HG03460 (cell line): ENCODE data around the gene ENTPD8.
"Not testable (repeated sequence)": the region's sequence is repeated elsewhere in the genome, so short reads cannot be mapped to it uniquely, and the experiment has no call there.

Experiments
- ATAC-seq: cut with Tn5 transposase; IDR thresholded peaks from one replicate; pipeline ENCODE4 v1.9.1; 2021; ENCODE audit not compliant: unreplicated experiment

ENTPD8 gene

GRCh38 chr9:137476856-137477255 is 35.7 kb upstream of the ENTPD8 start:
- no peak for ATAC-seq

- ATAC-seq: no peak
Measured at GRCh38 chr9:137475666-137476065, 34.5 kb upstream of the ENTPD8 start.

GRCh38 chr9:137474271-137474670 is 33.1 kb upstream of the ENTPD8 start:
- no peak for ATAC-seq

GRCh38 chr9:137470785-137471184 is 29.6 kb upstream of the ENTPD8 start:
- no peak for ATAC-seq

- ATAC-seq: no peak
Measured at GRCh38 chr9:137467896-137468295, 26.7 kb upstream of the ENTPD8 start.

GRCh38 chr9:137467161-137467581 is 26.0 kb upstream of the ENTPD8 start:
- no peak for ATAC-seq

GRCh38 chr9:137466389-137467085 is 25.4 kb upstream of the ENTPD8 start:
- ATAC-seq: not testable (repeated sequence)

- ATAC-seq: no peak
Measured at GRCh38 chr9:137465720-137466388, 24.7 kb upstream of the ENTPD8 start.

- ATAC-seq: no peak
Measured at GRCh38 chr9:137465000-137465719, 24.0 kb upstream of the ENTPD8 start.

- ATAC-seq: no peak
Measured at GRCh38 chr9:137464291-137464999, 23.3 kb upstream of the ENTPD8 start.

- no peak for ATAC-seq
Measured at GRCh38 chr9:137463931-137464290, 22.8 kb upstream of the ENTPD8 start.

- no peak for ATAC-seq
Measured at GRCh38 chr9:137462986-137463930, 22.1 kb upstream of the ENTPD8 start.

- ATAC-seq: no peak
Measured at GRCh38 chr9:137462396-137462985, 21.3 kb upstream of the ENTPD8 start.

GRCh38 chr9:137461663-137462395 is 20.7 kb upstream of the ENTPD8 start:
- peak; percentile 55 for ATAC-seq

GRCh38 chr9:137461316-137461662 is 20.1 kb upstream of the ENTPD8 start:
- no peak for ATAC-seq

GRCh38 chr9:137460363-137461315 is 19.5 kb upstream of the ENTPD8 start:
- ATAC-seq: no peak

GRCh38 chr9:137459601-137460362 is 18.6 kb upstream of the ENTPD8 start:
- no peak for ATAC-seq
